ENCODE measurements around the gene ASTL.

DNA sequence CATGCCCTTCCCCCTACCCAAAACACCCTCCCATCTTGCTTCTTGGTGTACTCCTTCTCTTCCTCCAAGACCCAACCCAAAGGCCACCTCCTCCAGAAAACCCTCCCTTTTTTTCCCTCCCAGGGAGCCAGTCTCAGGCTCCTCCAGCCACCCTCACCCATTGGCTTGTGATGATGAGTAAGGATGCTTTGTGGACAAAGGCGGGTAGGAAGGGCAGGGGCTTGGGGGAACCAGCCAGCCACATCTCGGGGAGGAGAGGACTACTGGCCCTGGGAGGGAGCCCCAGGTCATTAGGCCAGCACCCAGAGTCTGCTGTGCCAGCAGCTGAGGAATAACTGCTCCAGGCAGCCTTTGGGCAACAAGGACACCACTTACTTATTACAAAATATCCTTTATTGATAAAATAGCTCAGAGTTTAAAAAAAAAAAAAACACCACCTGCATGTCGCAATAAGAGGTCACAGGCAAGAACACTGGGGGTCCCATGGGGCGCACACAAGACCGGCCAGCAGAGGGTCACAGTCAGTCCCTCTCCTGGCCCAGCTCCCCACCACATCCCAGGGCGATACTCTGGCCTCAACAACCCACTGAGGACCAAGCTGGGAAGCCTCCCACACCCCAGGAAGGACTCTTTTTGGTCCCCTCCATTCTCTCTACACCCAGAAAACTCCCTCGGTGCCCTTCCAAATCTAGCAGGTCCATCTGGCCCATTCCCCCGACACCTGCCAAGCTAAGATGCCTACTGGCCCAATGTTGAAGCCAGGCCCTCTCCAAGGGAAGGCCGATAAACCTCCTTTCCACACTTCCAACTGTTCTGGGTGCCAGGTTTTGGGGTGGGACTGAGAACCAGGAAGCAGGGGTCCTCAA is 25.6 kb downstream of the ASTL start:
- no peak for TF ChIP-seq EZH2 (IDR thresholded peaks at IDR 0.05; ENCODE audit: borderline replicate concordance, low read depth, low read length, severe bottlenecking)
- TF ChIP-seq, protein P1, sequence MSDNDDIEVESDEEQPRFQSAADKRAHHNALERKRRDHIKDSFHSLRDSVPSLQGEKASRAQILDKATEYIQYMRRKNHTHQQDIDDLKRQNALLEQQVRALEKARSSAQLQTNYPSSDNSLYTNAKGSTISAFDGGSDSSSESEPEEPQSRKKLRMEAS (IDR thresholded peaks at IDR 0.05; ENCODE audit: insufficient read depth, insufficient read length): no peak
- TF ChIP-seq MYC (IDR thresholded peaks at IDR 0.05; ENCODE audit: low read depth, low read length): no peak
- TF ChIP-seq CTCF (IDR thresholded peaks at IDR 0.05; ENCODE audit: extremely low read depth in 1 of 2, insufficient read depth in 1 of 2, low read depth in 1 of 2, low read length in 2 of 2): no peak
- no peak for TF ChIP-seq POLR2AphosphoS5 (IDR thresholded peaks at IDR 0.05; ENCODE audit: insufficient read depth, low read depth, low read length)

Measured in endothelial cell of umbilical vein (primary cell).